Endodermal cell (in vitro differentiated cells): ENCODE data around the gene PTPRCAP. TPM values are rescaled to one million over a fixed set of nuclear protein-coding genes. Genes with fewer than 3 reads are reported as not detected.
"Not testable (repeated sequence)": the region's sequence is repeated elsewhere in the genome, so short reads cannot be mapped to it uniquely, and the experiment has no call there.

Source experiments
- DNase-seq: peaks from one replicate; pipeline ENCODE4 v3.0.0-alpha.2; 2017
- H3K27ac ChIP-seq: 2 replicates; pipeline ENCODE4 v1.5.1; 2013; ENCODE audit warnings: mild to moderate bottlenecking, low read depth, low read length, moderate library complexity
- H3K27me3 ChIP-seq: 2 replicates; pipeline ENCODE4 v1.6.1; 2013; ENCODE audit warnings: mild to moderate bottlenecking, low read length, moderate library complexity; ENCODE audit not compliant: insufficient read depth, control insufficient read depth, poor library complexity, severe bottlenecking
- H3K36me3 ChIP-seq: 2 replicates; pipeline ENCODE4 v1.7.0; 2013; ENCODE audit warnings: mild to moderate bottlenecking, low read length, moderate library complexity; ENCODE audit not compliant: control insufficient read depth, insufficient read depth
- H3K4me1 ChIP-seq: one replicate; pipeline ENCODE4 v1.7.0; 2013; ENCODE audit warnings: low read length; ENCODE audit not compliant: control insufficient read depth, insufficient read depth
- H3K4me3 ChIP-seq: 2 replicates; pipeline ENCODE4 v1.5.1; 2013; ENCODE audit warnings: mild to moderate bottlenecking, low read length, moderate library complexity
- H3K9ac ChIP-seq: 2 replicates; pipeline ENCODE4 v1.6.1; 2013; ENCODE audit warnings: mild to moderate bottlenecking, low read length, moderate library complexity; ENCODE audit not compliant: poor library complexity, severe bottlenecking; ENCODE audit errors: extremely low read depth
- H3K9me3 ChIP-seq: 2 replicates; pipeline ENCODE4 v1.6.1; 2013; ENCODE audit warnings: mild to moderate bottlenecking, low read length, moderate library complexity; ENCODE audit not compliant: control insufficient read depth
- H3K27ac Mint-ChIP-seq: 2 replicates; pipeline ENCODE4 v1.8.0; 2020; ENCODE audit warnings: mixed read lengths
- H3K27me3 Mint-ChIP-seq: 2 replicates; pipeline ENCODE4 v1.8.0; 2021; ENCODE audit warnings: mild to moderate bottlenecking, mixed read lengths; ENCODE audit not compliant: insufficient read depth
- H3K36me3 Mint-ChIP-seq: 2 replicates; pipeline ENCODE4 v1.8.0; 2020; ENCODE audit warnings: low read depth, mixed read lengths
- H3K4me1 Mint-ChIP-seq: 2 replicates; pipeline ENCODE4 v1.8.0; 2020; ENCODE audit warnings: mixed read lengths
- H3K4me3 Mint-ChIP-seq: 2 replicates; pipeline ENCODE4 v1.8.0; 2020; ENCODE audit warnings: mild to moderate bottlenecking, moderate library complexity, mixed read lengths
- H3K9me3 Mint-ChIP-seq: 2 replicates; pipeline ENCODE4 v1.8.0; 2020; ENCODE audit warnings: mild to moderate bottlenecking, mixed read lengths
- CTCF ChIP-seq: fragments of 200-600 bp; sonication (generic); conservative IDR thresholded peaks from 2 replicates; pipeline ENCODE4 v1.5.0; 2021; ENCODE audit warnings: antibody characterized with exemption, mild to moderate bottlenecking
- WGBS, 2 experiments: methylation state at CpG; one replicate each; pipeline versions ENCODE4 v1.1.5 to v1.1.7; 2013; ENCODE audit warnings: missing lambda C conversion rate in 2 of 2, mixed read lengths in 1 of 2; ENCODE audit not compliant: insufficient coverage in 1 of 2, insufficient read length in 1 of 2; 5-methylcytosine and 5-hydroxymethylcytosine counted together
- total RNA-seq, 2 donors: library from RNA; stranded (reverse); fragmentation: NEBNext Ultra II Directional in 1 of 2; extraction: Animal tissue kit (Norgen Biotek cat#: 25700) in 1 of 2; gene quantifications; 2 replicates in 1 of 2; 3 replicates in 1 of 2; pipeline ENCODE4 v1.2.1, GENCODE V29; 2021

PTPRCAP gene
- total RNA-seq, 2 donors from 2014 or later = 2.1 TPM; not detected in 1

GRCh38 chr11:67428052-67429001 lies 9.2 kb downstream of the PTPRCAP start, which contains the start of gene RPS6KB2:
Gene RPS6KB2 (plus strand): TSS chr11:67428494. CDS start chr11:67428546, 52 bp downstream.
- Mint-ChIP-seq H3K27ac (peak within 1 kb of the TSS; percentile 90), H3K27me3 (no peaks in the 10 kb centered on the region), H3K36me3 (peaks cover 18% of the 10 kb centered on the region), H3K4me1 (peaks cover 3% of the 10 kb centered on the region), H3K9me3 (no peaks in the 10 kb centered on the region), H3K4me3 (peak within 1 kb of the TSS; percentile 83)
- H3K27me3 ChIP-seq = no peaks in the 10 kb centered on the region
- H3K4me3 ChIP-seq = peak within 1 kb of the TSS; percentile 99
- H3K9ac ChIP-seq = peak within 1 kb of the TSS; percentile 95
- DNase-seq = peak; percentile 100
- no peak for TF ChIP-seq CTCF
- 0 to 5% methylated on average over 27 to 68 of the region's 68 CpGs for WGBS, 2 experiments
- H3K9me3 ChIP-seq = no peaks in the 10 kb centered on the region
- H3K4me1 ChIP-seq = peaks cover 3% of the 10 kb centered on the region
- H3K27ac ChIP-seq = no peak within 1 kb of the TSS
- peaks cover 26% of the 10 kb centered on the region for H3K36me3 ChIP-seq

- H3K9ac ChIP-seq, H3K27me3 ChIP-seq, H3K4me1 ChIP-seq, H3K27me3 Mint-ChIP-seq, H3K9me3 ChIP-seq, H3K27ac ChIP-seq, H3K9me3 Mint-ChIP-seq, H3K4me1 Mint-ChIP-seq, DNase-seq: not testable (repeated sequence)
- Mint-ChIP-seq H3K4me3 (peak overlapping the region; percentile 83), H3K36me3 (peaks cover 12% of the 10 kb centered on the region), H3K27ac (peak overlapping the region; percentile 72)
- peaks cover 21% of the 10 kb centered on the region for H3K36me3 ChIP-seq
- H3K4me3 ChIP-seq = peak overlapping the region; percentile 99
- WGBS, 2 experiments = 92 to 95% methylated on average over 17 to 19 of the region's 19 CpGs
Measured at GRCh38 chr11:67427364-67427859, 10.1 kb downstream of the PTPRCAP start.

- Mint-ChIP-seq H3K9me3 (no peaks in the 10 kb centered on the region), H3K36me3 (no peaks in the 10 kb centered on the region), H3K27ac (no peak overlapping the region)
Measured at GRCh38 chr11:67423891-67424613, 13.4 kb downstream of the PTPRCAP start.

More at GRCh38 chr11:67423891-67424613, 13.4 kb downstream of the PTPRCAP start:
- Histone ChIP-seq H3K4me3 (no peak overlapping the region), H3K9me3 (no peaks in the 10 kb centered on the region), H3K4me1 (peaks cover 3% of the 10 kb centered on the region), H3K27ac (no peak overlapping the region), H3K9ac (no peak overlapping the region), H3K36me3 (no peaks in the 10 kb centered on the region), H3K27me3 (peaks cover 5% of the 10 kb centered on the region)
- no peak for TF ChIP-seq CTCF
- no peak overlapping the region for H3K4me3 Mint-ChIP-seq
- no peak for DNase-seq
- 93 to 94% methylated on average over 26 to 34 of the region's 34 CpGs for WGBS, 2 experiments
- H3K27me3 Mint-ChIP-seq = peaks cover 3% of the 10 kb centered on the region
- H3K4me1 Mint-ChIP-seq = peaks cover 3% of the 10 kb centered on the region
